Effector memory CD4-positive, alpha-beta T cell (primary cell): ENCODE data around the gene MRPS12.

ENCODE experiments used
- DNase-seq, 3 donors: peaks; one replicate each; pipeline ENCODE4 v3.0.0-alpha.2; 2020
- H3K27ac ChIP-seq: 2 replicates; pipeline ENCODE4 v1.7.0; 2013; ENCODE audit warnings: mild to moderate bottlenecking, low read length, moderate library complexity; ENCODE audit not compliant: insufficient read depth, poor library complexity, severe bottlenecking
- H3K27me3 ChIP-seq: replicated peaks from 2 replicates; pipeline ENCODE4 v1.7.0; 2013; ENCODE audit warnings: mild to moderate bottlenecking, low read length; ENCODE audit not compliant: insufficient read depth, control insufficient read depth, poor library complexity, severe bottlenecking
- H3K36me3 ChIP-seq: 2 replicates; pipeline ENCODE4 v1.7.0; 2013; ENCODE audit warnings: mild to moderate bottlenecking, low read length, moderate library complexity; ENCODE audit not compliant: control insufficient read depth, insufficient read depth
- H3K4me1 ChIP-seq: 2 replicates; pipeline ENCODE4 v1.7.0; 2013; ENCODE audit warnings: low read length, mild to moderate bottlenecking; ENCODE audit not compliant: control insufficient read depth, insufficient read depth, poor library complexity, severe bottlenecking
- H3K4me3 ChIP-seq: 2 replicates; pipeline ENCODE4 v1.7.0; 2013; ENCODE audit warnings: low read length, low read depth, mild to moderate bottlenecking; ENCODE audit not compliant: insufficient read depth, poor library complexity, severe bottlenecking
- H3K9me3 ChIP-seq: 2 replicates; pipeline ENCODE4 v1.7.0; 2013; ENCODE audit warnings: mild to moderate bottlenecking, low read length, moderate library complexity; ENCODE audit not compliant: control insufficient read depth

MRPS12 gene

GRCh38 chr19:38908911-38909310 is 21.8 kb upstream of the MRPS12 start:
- Histone ChIP-seq H3K36me3 (peaks cover 32% of the 10 kb centered on the region), H3K9me3 (no peaks in the 10 kb centered on the region), H3K4me3 (no peak overlapping the region), H3K4me1 (no peaks in the 10 kb centered on the region), H3K27ac (no peak overlapping the region), H3K27me3 (no peaks in the 10 kb centered on the region)
- no peak for DNase-seq

GRCh38 chr19:38910488-38910887 is 20.3 kb upstream of the MRPS12 start:
- Histone ChIP-seq H3K36me3 (peaks cover 20% of the 10 kb centered on the region), H3K4me3 (no peak overlapping the region), H3K9me3 (no peaks in the 10 kb centered on the region), H3K27ac (no peak overlapping the region), H3K27me3 (no peaks in the 10 kb centered on the region), H3K4me1 (no peaks in the 10 kb centered on the region)
- no peak for DNase-seq

- Histone ChIP-seq H3K9me3 (no peaks in the 10 kb centered on the region), H3K4me1 (no peaks in the 10 kb centered on the region), H3K27me3 (no peaks in the 10 kb centered on the region), H3K36me3 (peaks cover 14% of the 10 kb centered on the region), H3K4me3 (no peak overlapping the region), H3K27ac (no peak overlapping the region)
- DNase-seq, result no peak
Measured at GRCh38 chr19:38911388-38912001, 19.2 kb upstream of the MRPS12 start.

GRCh38 chr19:38912600-38913514 is 17.9 kb upstream of the MRPS12 start:
- DNase-seq, result no peak
- Histone ChIP-seq H3K36me3 (peaks cover 2% of the 10 kb centered on the region), H3K4me1 (no peaks in the 10 kb centered on the region), H3K4me3 (no peak overlapping the region), H3K9me3 (no peaks in the 10 kb centered on the region), H3K27me3 (no peaks in the 10 kb centered on the region), H3K27ac (no peak overlapping the region)

- no peak overlapping the region for H3K27ac ChIP-seq
- no peaks in the 10 kb centered on the region for H3K27me3 ChIP-seq
- H3K9me3 ChIP-seq, result no peaks in the 10 kb centered on the region
Measured at GRCh38 chr19:38913958-38914357, 16.8 kb upstream of the MRPS12 start.

GRCh38 chr19:38915329-38916321 is 15.1 kb upstream of the MRPS12 start:
- no peak for DNase-seq
- H3K36me3 ChIP-seq, result no peaks in the 10 kb centered on the region
- H3K27ac ChIP-seq, result no peak overlapping the region
- no peak overlapping the region for H3K4me3 ChIP-seq
- H3K27me3 ChIP-seq, result no peaks in the 10 kb centered on the region
- no peaks in the 10 kb centered on the region for H3K4me1 ChIP-seq
- no peaks in the 10 kb centered on the region for H3K9me3 ChIP-seq

More at GRCh38 chr19:38913958-38914357, 16.8 kb upstream of the MRPS12 start:
- Histone ChIP-seq H3K36me3 (no peaks in the 10 kb centered on the region), H3K4me1 (no peaks in the 10 kb centered on the region), H3K4me3 (no peak overlapping the region)
- DNase-seq, result no peak

- Histone ChIP-seq H3K4me3 (no peak overlapping the region), H3K9me3 (no peaks in the 10 kb centered on the region), H3K27me3 (no peaks in the 10 kb centered on the region), H3K27ac (no peak overlapping the region), H3K36me3 (no peaks in the 10 kb centered on the region), H3K4me1 (no peaks in the 10 kb centered on the region)
- no peak for DNase-seq
Measured at GRCh38 chr19:38917516-38917915, 13.2 kb upstream of the MRPS12 start.

- H3K27ac ChIP-seq, result no peak overlapping the region
- H3K36me3 ChIP-seq, result no peaks in the 10 kb centered on the region
- H3K9me3 ChIP-seq, result no peaks in the 10 kb centered on the region
- H3K4me3 ChIP-seq, result no peak overlapping the region
- no peak for DNase-seq
- no peaks in the 10 kb centered on the region for H3K4me1 ChIP-seq
- no peaks in the 10 kb centered on the region for H3K27me3 ChIP-seq
Measured at GRCh38 chr19:38917921-38918491, 12.7 kb upstream of the MRPS12 start.

GRCh38 chr19:38918526-38918925 is 12.2 kb upstream of the MRPS12 start:
- Histone ChIP-seq H3K27me3 (no peaks in the 10 kb centered on the region), H3K9me3 (no peaks in the 10 kb centered on the region), H3K4me3 (no peak overlapping the region), H3K36me3 (no peaks in the 10 kb centered on the region), H3K27ac (no peak overlapping the region), H3K4me1 (no peaks in the 10 kb centered on the region)
- no peak for DNase-seq
